Fibroblast of lung (primary cell): ENCODE measurements around the gene CDC5L.

Source experiments
- CTCF ChIP-seq, 2 donors: IDR thresholded peaks in 1 of 2; conservative IDR thresholded peaks in 1 of 2; 1 replicate in 1 of 2; 2 replicates in 1 of 2; pipeline ENCODE4 v1.5.1; 2011 to 2012; ENCODE audit warnings: low read length in 2 of 2, control low read depth in 1 of 2, inconsistent platforms in 1 of 2, low read depth in 1 of 2, mild to moderate bottlenecking in 1 of 2
- EZH2 ChIP-seq: IDR thresholded peaks from 2 replicates; pipeline ENCODE4 v1.5.1; 2012; ENCODE audit warnings: low read length, control low read depth, mild to moderate bottlenecking; ENCODE audit errors: missing control alignments

GRCh38 chr6:44428682-44429081 is 41.2 kb downstream of the CDC5L start:
- no peak for TF ChIP-seq CTCF (conservative IDR thresholded peaks at IDR 0.05 in 1 of 2, IDR thresholded peaks at IDR 0.05 in 1 of 2; ENCODE audit: low read depth in 1 of 2, low read length in 2 of 2)
- TF ChIP-seq EZH2, result no peak
